HEK293T (cell line): ENCODE results near the gene RABAC1.

ENCODE experiments used
- CTCF ChIA-PET: fragments of 350-600 bp; formaldehyde crosslinking; extraction: SDS; loops from one replicate; lab custom pipeline; 2021; ENCODE audit warnings: antibody characterized with exemption, inconsistent platforms; lab: Yijun Ruan, JAX
- POLR2A ChIA-PET: fragments of 350-600 bp; formaldehyde crosslinking; extraction: SDS; loops from one replicate; lab custom pipeline; 2020; ENCODE audit warnings: antibody characterized with exemption, inconsistent platforms; lab: Yijun Ruan, JAX
- DNase-seq: peaks from one replicate; pipeline ENCODE4 v3.0.0; 2012; ENCODE audit warnings: mixed read lengths; ENCODE audit errors: extremely low spot score
- ARNT ChIP-seq: fragments of 450-650 bp; IDR thresholded peaks from 2 replicates; pipeline ENCODE4 v1.6.1; 2017; ENCODE audit warnings: mild to moderate bottlenecking
- BHLHE40 ChIP-seq: fragments of 450-650 bp; IDR thresholded peaks from 2 replicates; pipeline ENCODE4 v1.6.1; 2016; ENCODE audit warnings: mild to moderate bottlenecking, moderate library complexity, borderline replicate concordance
- CTBP1 ChIP-seq: fragments of 450-650 bp; IDR thresholded peaks from 2 replicates; pipeline ENCODE4 v1.6.1; 2016; ENCODE audit warnings: borderline replicate concordance
- ELF4 ChIP-seq: fragments of 450-650 bp; IDR thresholded peaks from 2 replicates; pipeline ENCODE4 v1.6.1; 2017; ENCODE audit warnings: antibody characterized with exemption
- FOXA1 ChIP-seq: fragments of 450-650 bp; IDR thresholded peaks from 2 replicates; pipeline ENCODE4 v1.6.1; 2016; ENCODE audit warnings: mild to moderate bottlenecking
- FOXK2 ChIP-seq: fragments of 450-650 bp; IDR thresholded peaks from 2 replicates; pipeline ENCODE4 v1.6.1; 2016; ENCODE audit warnings: mild to moderate bottlenecking
- FOXM1 ChIP-seq: fragments of 450-650 bp; IDR thresholded peaks from 2 replicates; pipeline ENCODE4 v1.6.1; 2017; ENCODE audit warnings: mild to moderate bottlenecking, borderline replicate concordance
- HDGF ChIP-seq: fragments of 450-650 bp; IDR thresholded peaks from 2 replicates; pipeline ENCODE4 v1.6.1; 2017; ENCODE audit warnings: antibody characterized with exemption, borderline replicate concordance
- L3MBTL2 ChIP-seq: fragments of 450-650 bp; conservative IDR thresholded peaks from 2 replicates; pipeline ENCODE4 v1.6.1; 2016; ENCODE audit warnings: mild to moderate bottlenecking
- LEF1 ChIP-seq: fragments of 450-650 bp; IDR thresholded peaks from 2 replicates; pipeline ENCODE4 v1.6.1; 2017; ENCODE audit warnings: mild to moderate bottlenecking, borderline replicate concordance
- NFRKB ChIP-seq: fragments of 450-650 bp; IDR thresholded peaks from 2 replicates; pipeline ENCODE4 v1.6.1; 2016; ENCODE audit warnings: mild to moderate bottlenecking, moderate library complexity
- PKNOX1 ChIP-seq: fragments of 450-650 bp; IDR thresholded peaks from 2 replicates; pipeline ENCODE4 v1.6.1; 2016
- SP1 ChIP-seq: fragments of 450-650 bp; IDR thresholded peaks from 2 replicates; pipeline ENCODE4 v1.6.1; 2017
- SUZ12 ChIP-seq: fragments of 450-650 bp; IDR thresholded peaks from 2 replicates; pipeline ENCODE4 v1.6.1; 2016; ENCODE audit warnings: mild to moderate bottlenecking
- TARDBP ChIP-seq: fragments of 450-650 bp; IDR thresholded peaks from 2 replicates; pipeline ENCODE4 v1.6.1; 2016
- ZNF384 ChIP-seq: fragments of 450-650 bp; IDR thresholded peaks from 2 replicates; pipeline ENCODE4 v1.6.1; 2016

RABAC1 gene

GRCh38 chr19:41937525-41938468 lies 21.3 kb downstream of the RABAC1 start:
- ChIA-PET POLR2A (interaction anchor here (1.0 to 1.4 kb wide), 3 partner anchors 20 to 64 kb away, joined by 3 to 4 read pairs (median 3); no protein-coding TSS in a partner anchor), CTCF (no interaction called here)
- DNase-seq, result no peak
- no peak for TF ChIP-seq FOXK2
- TF ChIP-seq TARDBP, result no peak
- no peak for TF ChIP-seq PKNOX1
- TF ChIP-seq ELF4, result no peak
- no peak for TF ChIP-seq BHLHE40

- TF ChIP-seq FOXK2 (no peak), SP1 (no peak), TARDBP (no peak), ARNT (no peak), L3MBTL2 (no peak), PKNOX1 (no peak), BHLHE40 (no peak), FOXM1 (no peak), SUZ12 (no peak), CTBP1 (no peak), FOXA1 (no peak), NFRKB (no peak), ZNF384 (no peak), ELF4 (no peak), LEF1 (no peak), HDGF (no peak)
- no peak for DNase-seq
- POLR2A ChIA-PET, result interaction anchor here (1.0 to 1.4 kb wide), 3 partner anchors 21 to 63 kb away, joined by 3 to 4 read pairs (median 3); no protein-coding TSS in a partner anchor
- CTCF ChIA-PET, result no interaction called here
These were observed 22.2 kb downstream of the RABAC1 start for GRCh38 chr19:41936961-41937360.

- ChIA-PET POLR2A (interaction anchor here (0.6 kb wide), 1 partner anchor 143 kb away, joined by 3 read pairs; no protein-coding TSS in a partner anchor), CTCF (no interaction called here)
- no peak for TF ChIP-seq BHLHE40
- no peak for TF ChIP-seq NFRKB
- TF ChIP-seq L3MBTL2, result no peak
- TF ChIP-seq HDGF, result no peak
- no peak for TF ChIP-seq FOXA1
- no peak for TF ChIP-seq ELF4
- TF ChIP-seq SUZ12, result no peak
- TF ChIP-seq FOXK2, result no peak
- no peak for TF ChIP-seq LEF1
- TF ChIP-seq ZNF384, result no peak
- no peak for TF ChIP-seq ARNT
- no peak for TF ChIP-seq TARDBP
- TF ChIP-seq FOXM1, result no peak
- TF ChIP-seq SP1, result no peak
- no peak for DNase-seq
These were observed 22.7 kb downstream of the RABAC1 start for GRCh38 chr19:41936416-41936850.

- CTCF ChIA-PET, result no interaction called here
These were observed 23.2 kb downstream of the RABAC1 start for GRCh38 chr19:41935760-41936415.

GRCh38 chr19:41934849-41935374 lies 24.2 kb downstream of the RABAC1 start:
- peak; percentile 79 for DNase-seq
- ChIA-PET CTCF (interaction anchor here (1.0 kb wide), 1 partner anchor 62 kb away, joined by 3 read pairs; no protein-coding TSS in a partner anchor), POLR2A (no interaction called here)
- TF ChIP-seq PKNOX1 (peak; percentile 46), BHLHE40 (no peak)

More at GRCh38 chr19:41935760-41936415, 23.2 kb downstream of the RABAC1 start:
- no peak for TF ChIP-seq NFRKB
- no peak for TF ChIP-seq FOXM1
- TF ChIP-seq ARNT, result no peak
- no peak for TF ChIP-seq FOXA1
- no peak for TF ChIP-seq LEF1
- TF ChIP-seq SP1, result no peak
- no peak for TF ChIP-seq ZNF384
- POLR2A ChIA-PET, result interaction anchor here (0.6 kb wide), 1 partner anchor 143 kb away, joined by 3 read pairs; no protein-coding TSS in a partner anchor
- DNase-seq, result no peak
